ENCODE data around the gene MT1H.
"Not testable (repeated sequence)": the region's sequence is repeated elsewhere in the genome, so short reads cannot be mapped to it uniquely, and the experiment has no call there.

Gene MT1H

DNA sequence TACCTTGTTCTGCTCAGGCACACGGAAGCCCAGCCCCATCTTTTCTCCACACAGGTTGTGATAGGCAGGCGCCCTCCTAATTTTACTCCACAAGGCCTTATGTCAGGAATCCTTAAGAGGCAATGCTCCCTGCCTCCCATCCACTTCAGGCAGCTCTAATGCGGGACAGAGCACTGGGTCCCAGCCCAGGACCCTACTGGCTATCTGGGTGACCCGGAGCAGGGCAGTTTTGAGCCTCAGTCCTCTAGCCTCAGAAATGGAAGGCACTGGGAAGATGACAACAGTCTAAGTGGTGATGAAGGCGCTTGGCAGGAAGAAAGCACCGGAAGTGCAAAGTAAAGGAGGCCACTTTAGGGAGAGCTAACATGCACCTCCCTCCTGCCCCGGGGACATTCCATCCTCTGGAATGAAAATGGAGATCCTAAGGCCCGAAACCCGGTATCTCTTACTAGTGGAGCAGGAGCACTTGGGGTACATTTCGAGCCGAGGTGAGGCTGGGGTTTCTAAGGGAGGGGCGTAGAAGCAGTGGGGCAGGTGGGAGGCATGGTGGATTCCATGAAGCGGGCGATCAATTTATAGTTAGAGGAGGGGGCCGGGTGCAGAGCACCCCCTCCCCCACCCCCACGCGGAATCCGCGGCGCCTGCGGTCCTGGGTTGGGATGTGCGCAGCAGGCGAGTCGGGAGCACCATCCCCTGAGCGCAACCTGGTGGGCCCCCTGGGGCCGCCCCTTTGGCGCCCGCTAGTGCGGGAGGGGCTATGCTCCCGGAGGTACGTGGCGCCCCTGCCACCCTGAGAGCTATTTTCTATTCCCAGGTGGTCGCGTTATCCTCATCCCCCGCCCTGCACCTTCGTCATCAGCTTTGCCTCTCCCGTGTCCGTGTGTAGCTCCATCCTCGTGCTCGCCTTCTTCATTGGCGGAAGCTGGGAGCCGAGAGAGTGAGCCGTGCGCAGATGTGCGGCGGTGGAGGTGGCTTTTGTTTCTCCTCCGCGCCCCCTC lies 7.0 kb upstream of the MT1H start:
- TF ChIP-seq, protein P1, sequence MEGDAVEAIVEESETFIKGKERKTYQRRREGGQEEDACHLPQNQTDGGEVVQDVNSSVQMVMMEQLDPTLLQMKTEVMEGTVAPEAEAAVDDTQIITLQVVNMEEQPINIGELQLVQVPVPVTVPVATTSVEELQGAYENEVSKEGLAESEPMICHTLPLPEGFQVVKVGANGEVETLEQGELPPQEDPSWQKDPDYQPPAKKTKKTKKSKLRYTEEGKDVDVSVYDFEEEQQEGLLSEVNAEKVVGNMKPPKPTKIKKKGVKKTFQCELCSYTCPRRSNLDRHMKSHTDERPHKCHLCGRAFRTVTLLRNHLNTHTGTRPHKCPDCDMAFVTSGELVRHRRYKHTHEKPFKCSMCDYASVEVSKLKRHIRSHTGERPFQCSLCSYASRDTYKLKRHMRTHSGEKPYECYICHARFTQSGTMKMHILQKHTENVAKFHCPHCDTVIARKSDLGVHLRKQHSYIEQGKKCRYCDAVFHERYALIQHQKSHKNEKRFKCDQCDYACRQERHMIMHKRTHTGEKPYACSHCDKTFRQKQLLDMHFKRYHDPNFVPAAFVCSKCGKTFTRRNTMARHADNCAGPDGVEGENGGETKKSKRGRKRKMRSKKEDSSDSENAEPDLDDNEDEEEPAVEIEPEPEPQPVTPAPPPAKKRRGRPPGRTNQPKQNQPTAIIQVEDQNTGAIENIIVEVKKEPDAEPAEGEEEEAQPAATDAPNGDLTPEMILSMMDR (conservative IDR thresholded peaks at IDR 0.05) = no peak
- no peak for TF ChIP-seq ZFX (IDR thresholded peaks at IDR 0.05)
- no peak overlapping the region for H3K27ac ChIP-seq

- no peak overlapping the region for H3K27ac ChIP-seq
- TF ChIP-seq ZFX (IDR thresholded peaks at IDR 0.05) = no peak
- TF ChIP-seq, protein P1 (conservative IDR thresholded peaks at IDR 0.05) = no peak
Measured at GRCh38 chr16:56664506-56664905, 5.1 kb upstream of the MT1H start.

DNA sequence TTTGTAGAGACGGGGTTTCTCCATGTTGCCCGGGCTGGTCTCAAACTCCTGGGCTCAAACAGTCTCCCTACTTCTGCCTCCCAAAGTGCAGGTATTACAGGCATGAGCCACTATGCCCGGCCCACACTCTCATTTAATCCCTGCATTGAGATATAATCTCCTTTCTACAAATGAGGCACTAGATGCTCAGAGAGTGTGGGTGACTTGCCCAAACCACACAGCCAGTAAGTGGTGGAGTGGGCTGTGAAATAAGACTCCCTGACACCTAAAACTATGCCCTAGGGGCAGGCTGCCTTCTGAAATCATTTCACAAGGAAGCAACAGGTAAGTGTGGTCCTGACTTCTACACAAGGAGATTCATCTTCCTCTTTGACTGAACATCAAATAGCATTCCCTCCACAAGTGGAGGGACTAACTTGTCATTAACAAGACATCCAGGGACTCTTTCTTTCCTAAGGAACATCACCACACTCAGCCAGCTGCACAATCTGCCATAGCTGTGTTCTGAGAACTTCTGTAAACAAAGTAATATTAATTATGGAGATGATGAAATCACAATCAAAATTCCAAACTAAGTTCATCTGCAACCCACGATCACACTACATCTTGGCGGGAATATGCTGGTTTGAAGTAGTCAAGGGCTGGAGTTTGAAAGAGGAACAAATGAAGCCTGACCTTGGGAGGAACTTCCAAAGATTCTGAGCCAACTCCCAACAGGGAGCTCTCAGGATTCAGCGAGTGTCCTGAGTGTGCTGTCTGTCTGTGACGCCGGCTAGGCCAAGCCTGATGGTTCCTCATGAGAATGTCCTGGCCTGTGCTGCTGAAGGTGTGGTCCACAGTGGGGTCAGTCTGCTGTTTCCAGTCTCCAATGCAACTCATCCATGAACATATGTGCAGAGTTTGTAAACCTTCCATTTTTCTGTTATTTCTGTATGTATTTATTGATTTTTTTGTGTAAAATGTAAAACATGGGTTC lies 4.0 kb upstream of the MT1H start:
- H3K27ac ChIP-seq = not testable (repeated sequence)

GRCh38 chr16:56667581-56668571 lies 1.7 kb upstream of the MT1H start, which contains the start of gene MT1G:
Gene MT1G (minus strand): TSS chr16:56668065. CDS start chr16:56667993, 72 bp downstream.
- TF ChIP-seq, protein P1 (conservative IDR thresholded peaks at IDR 0.05) = no peak
- no peak for TF ChIP-seq ZFX (IDR thresholded peaks at IDR 0.05)
- no peak within 1 kb of the TSS for H3K27ac ChIP-seq

GRCh38 chr16:56669840-56670619 lies 416 bp downstream of the MT1H start:
- H3K27ac ChIP-seq = no peak overlapping the region
- TF ChIP-seq ZFX (IDR thresholded peaks at IDR 0.05) = no peak
- TF ChIP-seq, protein P1 (conservative IDR thresholded peaks at IDR 0.05) = no peak

GRCh38 chr16:56670620-56670934 lies 963 bp downstream of the MT1H start:
- TF ChIP-seq ZFX (IDR thresholded peaks at IDR 0.05) = no peak
- TF ChIP-seq, protein P1 (conservative IDR thresholded peaks at IDR 0.05) = no peak
- H3K27ac ChIP-seq = no peak overlapping the region

DNA sequence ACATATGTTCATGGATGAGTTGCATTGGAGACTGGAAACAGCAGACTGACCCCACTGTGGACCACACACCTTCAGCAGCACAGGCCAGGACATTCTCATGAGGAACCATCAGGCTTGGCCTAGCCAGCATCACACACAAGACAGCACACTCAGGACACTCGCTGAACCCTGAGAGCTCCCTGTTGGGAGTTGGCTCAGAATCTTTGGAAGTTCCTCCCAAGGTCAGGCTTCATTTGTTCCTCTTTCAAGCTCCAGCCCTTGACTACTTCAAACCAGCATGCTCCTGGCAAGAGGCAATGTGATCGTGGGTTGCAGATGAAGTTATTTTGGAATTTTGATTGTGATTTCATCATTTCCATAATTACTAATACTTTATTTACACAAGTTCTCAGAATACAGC lies 2.1 kb downstream of the MT1H start:
- not testable (repeated sequence) for H3K27ac ChIP-seq

- H3K27ac ChIP-seq = not testable (repeated sequence)
Measured at GRCh38 chr16:56672171-56672570, 2.6 kb downstream of the MT1H start.
